Endodermal cell (in vitro differentiated cells): ENCODE results near the gene MACROD1. TPM values are rescaled to one million over a fixed set of nuclear protein-coding genes. Genes with fewer than 3 reads are reported as not detected.
A peak's percentile ranks its signal among the peaks of the same experiment; 100 is the strongest.

Experiments
- DNase-seq: peaks from one replicate; pipeline ENCODE4 v3.0.0-alpha.2; 2017
- H3K27ac ChIP-seq: 2 replicates; pipeline ENCODE4 v1.5.1; 2013; ENCODE audit warnings: mild to moderate bottlenecking, low read depth, low read length, moderate library complexity
- H3K27me3 ChIP-seq: 2 replicates; pipeline ENCODE4 v1.6.1; 2013; ENCODE audit warnings: mild to moderate bottlenecking, low read length, moderate library complexity; ENCODE audit not compliant: insufficient read depth, control insufficient read depth, poor library complexity, severe bottlenecking
- H3K36me3 ChIP-seq: 2 replicates; pipeline ENCODE4 v1.7.0; 2013; ENCODE audit warnings: mild to moderate bottlenecking, low read length, moderate library complexity; ENCODE audit not compliant: control insufficient read depth, insufficient read depth
- H3K4me1 ChIP-seq: one replicate; pipeline ENCODE4 v1.7.0; 2013; ENCODE audit warnings: low read length; ENCODE audit not compliant: control insufficient read depth, insufficient read depth
- H3K4me3 ChIP-seq: 2 replicates; pipeline ENCODE4 v1.5.1; 2013; ENCODE audit warnings: mild to moderate bottlenecking, low read length, moderate library complexity
- H3K9ac ChIP-seq: 2 replicates; pipeline ENCODE4 v1.6.1; 2013; ENCODE audit warnings: mild to moderate bottlenecking, low read length, moderate library complexity; ENCODE audit not compliant: poor library complexity, severe bottlenecking; ENCODE audit errors: extremely low read depth
- H3K9me3 ChIP-seq: 2 replicates; pipeline ENCODE4 v1.6.1; 2013; ENCODE audit warnings: mild to moderate bottlenecking, low read length, moderate library complexity; ENCODE audit not compliant: control insufficient read depth
- H3K27ac Mint-ChIP-seq: 2 replicates; pipeline ENCODE4 v1.8.0; 2020; ENCODE audit warnings: mixed read lengths
- H3K27me3 Mint-ChIP-seq: 2 replicates; pipeline ENCODE4 v1.8.0; 2021; ENCODE audit warnings: mild to moderate bottlenecking, mixed read lengths; ENCODE audit not compliant: insufficient read depth
- H3K36me3 Mint-ChIP-seq: 2 replicates; pipeline ENCODE4 v1.8.0; 2020; ENCODE audit warnings: low read depth, mixed read lengths
- H3K4me1 Mint-ChIP-seq: 2 replicates; pipeline ENCODE4 v1.8.0; 2020; ENCODE audit warnings: mixed read lengths
- H3K4me3 Mint-ChIP-seq: 2 replicates; pipeline ENCODE4 v1.8.0; 2020; ENCODE audit warnings: mild to moderate bottlenecking, moderate library complexity, mixed read lengths
- H3K9me3 Mint-ChIP-seq: 2 replicates; pipeline ENCODE4 v1.8.0; 2020; ENCODE audit warnings: mild to moderate bottlenecking, mixed read lengths
- CTCF ChIP-seq: fragments of 200-600 bp; sonication (generic); conservative IDR thresholded peaks from 2 replicates; pipeline ENCODE4 v1.5.0; 2021; ENCODE audit warnings: antibody characterized with exemption, mild to moderate bottlenecking
- WGBS, 2 experiments: methylation state at CpG; one replicate each; pipeline versions ENCODE4 v1.1.5 to v1.1.7; 2013; ENCODE audit warnings: missing lambda C conversion rate in 2 of 2, mixed read lengths in 1 of 2; ENCODE audit not compliant: insufficient coverage in 1 of 2, insufficient read length in 1 of 2; 5-methylcytosine and 5-hydroxymethylcytosine counted together
- total RNA-seq, 2 donors: library from RNA; stranded (reverse); fragmentation: NEBNext Ultra II Directional in 1 of 2; extraction: Animal tissue kit (Norgen Biotek cat#: 25700) in 1 of 2; gene quantifications; 2 replicates in 1 of 2; 3 replicates in 1 of 2; pipeline ENCODE4 v1.2.1, GENCODE V29; 2021

Gene MACROD1
- total RNA-seq, 2 donors from 2014 or later, result 23.0 to 41.9 TPM

- Mint-ChIP-seq H3K27ac (no peak overlapping the region), H3K4me1 (peaks cover 8% of the 10 kb centered on the region), H3K36me3 (no peaks in the 10 kb centered on the region), H3K27me3 (peaks cover 24% of the 10 kb centered on the region), H3K4me3 (no peak overlapping the region), H3K9me3 (no peaks in the 10 kb centered on the region)
- no peak for DNase-seq
- Histone ChIP-seq H3K4me3 (no peak overlapping the region), H3K27ac (no peak overlapping the region), H3K9me3 (no peaks in the 10 kb centered on the region), H3K36me3 (no peaks in the 10 kb centered on the region), H3K27me3 (peaks cover 24% of the 10 kb centered on the region), H3K9ac (no peak overlapping the region), H3K4me1 (peaks cover 5% of the 10 kb centered on the region)
- WGBS, 2 experiments, result 82 to 95% methylated on average over 5 to 16 of the region's 16 CpGs
- no peak for TF ChIP-seq CTCF
These were observed 27.5 kb downstream of the MACROD1 start for GRCh38 chr11:64138398-64138797.

- peaks cover 24% of the 10 kb centered on the region for H3K27me3 ChIP-seq
- 50 to 78% methylated on average over 10 to 17 of the region's 17 CpGs for WGBS, 2 experiments
These were observed 29.0 kb downstream of the MACROD1 start for GRCh38 chr11:64136765-64137441.

GRCh38 chr11:64135711-64136110 lies 30.2 kb downstream of the MACROD1 start:
- H3K27ac ChIP-seq, result no peak overlapping the region
- H3K4me1 Mint-ChIP-seq, result peaks cover 31% of the 10 kb centered on the region
- H3K27me3 Mint-ChIP-seq, result peaks cover 29% of the 10 kb centered on the region
- no peak overlapping the region for H3K27ac Mint-ChIP-seq
- H3K9me3 ChIP-seq, result no peaks in the 10 kb centered on the region
- H3K4me3 ChIP-seq, result no peak overlapping the region
- no peaks in the 10 kb centered on the region for H3K36me3 ChIP-seq
- no peak overlapping the region for H3K9ac ChIP-seq
- no peak overlapping the region for H3K4me3 Mint-ChIP-seq
- TF ChIP-seq CTCF, result no peak
- WGBS, 2 experiments, result 94% methylated on average over 14 to 17 of the region's 17 CpGs
- peaks cover 25% of the 10 kb centered on the region for H3K4me1 ChIP-seq
- H3K27me3 ChIP-seq, result peaks cover 24% of the 10 kb centered on the region
- no peaks in the 10 kb centered on the region for H3K9me3 Mint-ChIP-seq
- no peak for DNase-seq
- no peaks in the 10 kb centered on the region for H3K36me3 Mint-ChIP-seq

More at GRCh38 chr11:64136765-64137441, 29.0 kb downstream of the MACROD1 start:
- H3K36me3 Mint-ChIP-seq, result no peaks in the 10 kb centered on the region
- no peaks in the 10 kb centered on the region for H3K9me3 ChIP-seq
- H3K4me3 ChIP-seq, result no peak overlapping the region
- no peak overlapping the region for H3K9ac ChIP-seq
- TF ChIP-seq CTCF, result no peak
- peaks cover 29% of the 10 kb centered on the region for H3K27me3 Mint-ChIP-seq
- H3K4me1 ChIP-seq, result peaks cover 20% of the 10 kb centered on the region
- H3K27ac Mint-ChIP-seq, result no peak overlapping the region
- H3K27ac ChIP-seq, result peak overlapping the region; percentile 38
- H3K4me3 Mint-ChIP-seq, result no peak overlapping the region
- no peaks in the 10 kb centered on the region for H3K36me3 ChIP-seq
- no peak for DNase-seq
- no peaks in the 10 kb centered on the region for H3K9me3 Mint-ChIP-seq
- peaks cover 21% of the 10 kb centered on the region for H3K4me1 Mint-ChIP-seq
